SU-DHL-6 (cell line): ENCODE results near the gene C2orf15.

Experiments
- H2AFZ ChIP-seq: fragments of 200-600 bp; sonication (generic); 2 replicates; pipeline ENCODE4 v1.6.1; 2014; ENCODE audit warnings: low read depth, mild to moderate bottlenecking, moderate library complexity, mixed read lengths, antibody characterized with exemption, low read length; ENCODE audit not compliant: severe bottlenecking
- H3F3A ChIP-seq: fragments of 200-600 bp; shearing (Covaris generic); 2 replicates; pipeline ENCODE4 v1.6.0; 2016; ENCODE audit warnings: antibody characterized with exemption, mild to moderate bottlenecking; ENCODE audit not compliant: insufficient read depth
- H3K27ac ChIP-seq: fragments of 200-600 bp; sonication (generic); 2 replicates; pipeline ENCODE4 v1.5.1; 2016; ENCODE audit warnings: low read depth, mild to moderate bottlenecking, low read length, moderate library complexity, mixed read lengths
- H3K27me3 ChIP-seq: fragments of 200-600 bp; sonication (generic), shearing (Covaris generic); 2 replicates; pipeline ENCODE4 v1.6.0; 2014; ENCODE audit warnings: mild to moderate bottlenecking, low read length
- H3K36me3 ChIP-seq: fragments of 200-600 bp; sonication (generic); 2 replicates; pipeline ENCODE4 v1.6.1; 2014; ENCODE audit warnings: mild to moderate bottlenecking, low read length, mixed read lengths
- H3K4me2 ChIP-seq: fragments of 300-600, 200-600 bp; shearing (Covaris generic), sonication (generic); 2 replicates; pipeline ENCODE4 v1.6.0; 2014; ENCODE audit warnings: low read length, low read depth, mild to moderate bottlenecking; ENCODE audit not compliant: poor library complexity, severe bottlenecking
- H3K4me3 ChIP-seq: fragments of 200-600 bp; sonication (generic); 2 replicates; pipeline ENCODE4 v1.5.1; 2014; ENCODE audit warnings: antibody characterized with exemption, low read length, mild to moderate bottlenecking, mixed read lengths; ENCODE audit not compliant: insufficient read depth, poor library complexity, severe bottlenecking
- H3K79me2 ChIP-seq: fragments of 200-600 bp; sonication (generic); 2 replicates; pipeline ENCODE4 v1.6.1; 2014; ENCODE audit warnings: mild to moderate bottlenecking, low read length, moderate library complexity; ENCODE audit not compliant: insufficient read depth
- H3K9ac ChIP-seq: fragments of 200-600 bp; sonication (generic); 2 replicates; pipeline ENCODE4 v1.7.0; 2014; ENCODE audit warnings: mild to moderate bottlenecking, low read length
- H3K9me2 ChIP-seq: fragments of 200-600 bp; sonication (generic); replicated peaks from 2 replicates; pipeline ENCODE4 v1.6.1; 2014; ENCODE audit warnings: low read length; ENCODE audit not compliant: insufficient read depth
- H3K9me3 ChIP-seq: fragments of 200-600 bp; sonication (generic); 2 replicates; pipeline ENCODE4 v1.6.1; 2014; ENCODE audit warnings: low read length, mixed read lengths; ENCODE audit not compliant: insufficient read depth
- H4K20me1 ChIP-seq: fragments of 200-600 bp; sonication (generic); 2 replicates; pipeline ENCODE4 v1.6.1; 2014; ENCODE audit warnings: low read depth, mild to moderate bottlenecking, antibody characterized with exemption, low read length, moderate library complexity, mixed read lengths
- CTCF ChIP-seq: fragments of 200-600 bp; sonication (generic); IDR thresholded peaks from one replicate; pipeline ENCODE4 v1.5.1; 2017; ENCODE audit warnings: antibody characterized with exemption, mild to moderate bottlenecking, low read length, moderate library complexity; ENCODE audit not compliant: insufficient read depth, poor library complexity, severe bottlenecking
- EZH2phosphoT487 ChIP-seq: fragments of 200-600 bp; sonication (generic), shearing (Covaris generic); conservative IDR thresholded peaks from 2 replicates; pipeline ENCODE4 v1.6.1; 2018; ENCODE audit warnings: mild to moderate bottlenecking, antibody characterized with exemption, low read length, moderate library complexity, mixed read lengths

C2orf15 gene

GRCh38 chr2:99104006-99104405 is 37.5 kb upstream of the C2orf15 start:
- Histone ChIP-seq H3K4me2 (no peak overlapping the region), H3K36me3 (0 out of 2 replicates have a peak, but pooled peaks cover 4% of the 10 kb centered on the region)

GRCh38 chr2:99106913-99107312 is 34.6 kb upstream of the C2orf15 start:
- no peak overlapping the region for H3K4me2 ChIP-seq
- TF ChIP-seq EZH2phosphoT487 (no peak), CTCF (no peak)
- H3F3A ChIP-seq: no peaks in the 10 kb centered on the region
- H3K36me3 ChIP-seq: 0 out of 2 replicates have a peak, but pooled peaks cover 4% of the 10 kb centered on the region
- H3K4me3 ChIP-seq: no peak overlapping the region
- no peak overlapping the region for H2AFZ ChIP-seq
- no peaks in the 10 kb centered on the region for H3K9me3 ChIP-seq
- no peak overlapping the region for H3K27ac ChIP-seq
- H3K79me2 ChIP-seq: no peaks in the 10 kb centered on the region
- no peaks in the 10 kb centered on the region for H4K20me1 ChIP-seq
- no peak overlapping the region for H3K9ac ChIP-seq
- H3K27me3 ChIP-seq: no peaks in the 10 kb centered on the region
- no peaks in the 10 kb centered on the region for H3K9me2 ChIP-seq

More at GRCh38 chr2:99104006-99104405, 37.5 kb upstream of the C2orf15 start:
- H3K9me2 ChIP-seq: no peaks in the 10 kb centered on the region
- H2AFZ ChIP-seq: no peak overlapping the region
- H3F3A ChIP-seq: no peaks in the 10 kb centered on the region
- no peak overlapping the region for H3K9ac ChIP-seq
- TF ChIP-seq CTCF (no peak), EZH2phosphoT487 (no peak)
- no peak overlapping the region for H3K27ac ChIP-seq
- no peaks in the 10 kb centered on the region for H4K20me1 ChIP-seq
- no peaks in the 10 kb centered on the region for H3K27me3 ChIP-seq
- H3K4me3 ChIP-seq: no peak overlapping the region
- no peaks in the 10 kb centered on the region for H3K9me3 ChIP-seq
- no peaks in the 10 kb centered on the region for H3K79me2 ChIP-seq

GRCh38 chr2:99111236-99111635 is 30.3 kb upstream of the C2orf15 start:
- H3K79me2 ChIP-seq: no peaks in the 10 kb centered on the region
- H3K4me2 ChIP-seq: no peak overlapping the region
- H3K9me2 ChIP-seq: no peaks in the 10 kb centered on the region
- H3K36me3 ChIP-seq: 0 out of 2 replicates have a peak, but pooled peaks cover 4% of the 10 kb centered on the region
- H3K9ac ChIP-seq: no peak overlapping the region
- H3K4me3 ChIP-seq: no peak overlapping the region
- no peaks in the 10 kb centered on the region for H3K27me3 ChIP-seq
- no peaks in the 10 kb centered on the region for H4K20me1 ChIP-seq
- H2AFZ ChIP-seq: no peak overlapping the region
- H3K27ac ChIP-seq: no peak overlapping the region
- no peak for TF ChIP-seq EZH2phosphoT487
- no peak for TF ChIP-seq CTCF
- H3F3A ChIP-seq: no peaks in the 10 kb centered on the region; the same call in 1 of the 2 replicates
- H3K9me3 ChIP-seq: no peaks in the 10 kb centered on the region
